ENCODE measurements around the gene LMTK2.

LMTK2 gene

GRCh38 chr7:98156700-98157099, 50.0 kb downstream of the LMTK2 start:
- no peak overlapping the region for H3K27ac ChIP-seq
- no peak for TF ChIP-seq CTCF (conservative IDR thresholded peaks at IDR 0.05)

GRCh38 chr7:98157761-98158160, 51.1 kb downstream of the LMTK2 start:
- no peak for TF ChIP-seq CTCF (conservative IDR thresholded peaks at IDR 0.05)

GRCh38 chr7:98162758-98163157, 56.1 kb downstream of the LMTK2 start:
- peak overlapping the region; percentile 90 for H3K27ac ChIP-seq
- TF ChIP-seq CTCF (conservative IDR thresholded peaks at IDR 0.05), result no peak

More at GRCh38 chr7:98157761-98158160, 51.1 kb downstream of the LMTK2 start:
- no peak overlapping the region for H3K27ac ChIP-seq

GRCh38 chr7:98163269-98163668, 56.6 kb downstream of the LMTK2 start:
- H3K27ac ChIP-seq, result peak overlapping the region; percentile 90
- TF ChIP-seq CTCF (conservative IDR thresholded peaks at IDR 0.05), result no peak

- TF ChIP-seq CTCF (conservative IDR thresholded peaks at IDR 0.05), result no peak
- peak overlapping the region; percentile 90 for H3K27ac ChIP-seq
These were observed 57.2 kb downstream of the LMTK2 start for GRCh38 chr7:98163704-98164494.

GRCh38 chr7:98165827-98166667, 59.4 kb downstream of the LMTK2 start:
- TF ChIP-seq CTCF (conservative IDR thresholded peaks at IDR 0.05), result peak; percentile 98

GRCh38 chr7:98166668-98166970, 60.0 kb downstream of the LMTK2 start:
- H3K27ac ChIP-seq, result no peak overlapping the region
- no peak for TF ChIP-seq CTCF (conservative IDR thresholded peaks at IDR 0.05)

More at GRCh38 chr7:98165827-98166667, 59.4 kb downstream of the LMTK2 start:
- H3K27ac ChIP-seq, result peak overlapping the region; percentile 90
